ENCODE data around the gene PRKCA.
"Not testable (repeated sequence)": the region's sequence is repeated elsewhere in the genome, so short reads cannot be mapped to it uniquely, and the experiment has no call there.

PRKCA gene

DNA sequence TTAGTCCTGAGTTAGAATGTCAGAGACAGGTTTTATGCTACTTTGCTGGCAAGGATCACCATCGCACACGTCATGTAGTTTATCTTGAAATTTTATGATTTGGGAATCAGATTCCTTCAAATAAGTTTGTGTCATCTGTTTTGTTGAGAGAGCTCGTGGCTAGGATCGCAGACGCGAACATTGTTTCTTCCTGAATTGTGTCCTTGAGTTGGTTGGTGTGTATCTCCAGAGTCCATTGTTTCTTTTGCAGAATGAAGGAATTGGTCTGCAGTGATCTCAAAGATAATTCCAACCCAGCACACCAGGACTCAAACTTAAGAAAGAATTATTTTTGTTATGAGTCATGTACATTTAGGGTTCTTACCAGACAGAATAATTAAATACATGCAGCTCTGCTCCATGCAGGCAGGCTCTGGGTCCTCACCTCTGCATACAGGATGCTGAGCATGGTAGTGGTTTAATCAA, 51.6 kb downstream of the PRKCA start:
- CTCF ChIA-PET, result no interaction called here
- DNase-seq (ENCODE audit: low spot score), result no peak
- no peak overlapping the region for H3K27ac ChIP-seq
- POLR2A ChIA-PET (ENCODE audit: low non-redundant PET), result no interaction called here
- TF ChIP-seq, protein P1, sequence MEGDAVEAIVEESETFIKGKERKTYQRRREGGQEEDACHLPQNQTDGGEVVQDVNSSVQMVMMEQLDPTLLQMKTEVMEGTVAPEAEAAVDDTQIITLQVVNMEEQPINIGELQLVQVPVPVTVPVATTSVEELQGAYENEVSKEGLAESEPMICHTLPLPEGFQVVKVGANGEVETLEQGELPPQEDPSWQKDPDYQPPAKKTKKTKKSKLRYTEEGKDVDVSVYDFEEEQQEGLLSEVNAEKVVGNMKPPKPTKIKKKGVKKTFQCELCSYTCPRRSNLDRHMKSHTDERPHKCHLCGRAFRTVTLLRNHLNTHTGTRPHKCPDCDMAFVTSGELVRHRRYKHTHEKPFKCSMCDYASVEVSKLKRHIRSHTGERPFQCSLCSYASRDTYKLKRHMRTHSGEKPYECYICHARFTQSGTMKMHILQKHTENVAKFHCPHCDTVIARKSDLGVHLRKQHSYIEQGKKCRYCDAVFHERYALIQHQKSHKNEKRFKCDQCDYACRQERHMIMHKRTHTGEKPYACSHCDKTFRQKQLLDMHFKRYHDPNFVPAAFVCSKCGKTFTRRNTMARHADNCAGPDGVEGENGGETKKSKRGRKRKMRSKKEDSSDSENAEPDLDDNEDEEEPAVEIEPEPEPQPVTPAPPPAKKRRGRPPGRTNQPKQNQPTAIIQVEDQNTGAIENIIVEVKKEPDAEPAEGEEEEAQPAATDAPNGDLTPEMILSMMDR (conservative IDR thresholded peaks at IDR 0.05; ENCODE audit: low read depth), result no peak

DNA sequence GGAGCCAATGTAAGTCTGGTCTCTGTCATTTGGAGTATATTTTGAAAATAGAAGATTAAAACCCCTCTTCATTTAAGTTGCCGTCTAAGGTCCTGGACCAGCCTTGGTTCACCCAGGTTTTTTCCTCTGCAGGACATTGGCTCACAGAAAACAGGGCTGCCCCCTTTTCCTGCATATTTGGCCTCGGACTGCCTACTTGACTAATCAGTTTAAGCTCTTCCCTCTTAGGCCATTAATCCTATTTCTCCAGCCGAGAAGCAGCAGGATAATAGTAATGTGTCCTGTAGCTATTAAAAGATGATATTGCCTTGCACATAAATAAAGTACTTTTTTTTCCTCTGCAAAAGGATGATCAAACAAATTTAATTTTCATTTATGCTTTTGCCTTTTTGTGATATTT, 52.1 kb downstream of the PRKCA start:
- ChIA-PET CTCF (no interaction called here), POLR2A (ENCODE audit: low non-redundant PET) (no interaction called here)
- no peak for DNase-seq (ENCODE audit: low spot score)
- TF ChIP-seq, protein P1 (conservative IDR thresholded peaks at IDR 0.05; ENCODE audit: low read depth), result no peak
- H3K27ac ChIP-seq, result no peak overlapping the region

GRCh38 chr17:66354981-66355380, 52.6 kb downstream of the PRKCA start:
- ChIA-PET POLR2A (ENCODE audit: low non-redundant PET) (no interaction called here), CTCF (no interaction called here)
- no peak overlapping the region for H3K27ac ChIP-seq
- TF ChIP-seq, protein P1 (conservative IDR thresholded peaks at IDR 0.05; ENCODE audit: low read depth), result no peak
- no peak for DNase-seq (ENCODE audit: low spot score)

- TF ChIP-seq, protein P1 (conservative IDR thresholded peaks at IDR 0.05; ENCODE audit: low read depth), result no peak
- ChIA-PET CTCF (no interaction called here), POLR2A (ENCODE audit: low non-redundant PET) (no interaction called here)
These were observed 53.1 kb downstream of the PRKCA start for GRCh38 chr17:66355510-66355909.

GRCh38 chr17:66357037-66357436, 54.6 kb downstream of the PRKCA start:
- no peak for DNase-seq (ENCODE audit: low spot score)
- POLR2A ChIA-PET (ENCODE audit: low non-redundant PET), result no interaction called here
- CTCF ChIA-PET, result no interaction called here
- TF ChIP-seq, protein P1 (conservative IDR thresholded peaks at IDR 0.05; ENCODE audit: low read depth), result no peak
- H3K27ac ChIP-seq, result no peak overlapping the region

More at GRCh38 chr17:66355510-66355909, 53.1 kb downstream of the PRKCA start:
- no peak overlapping the region for H3K27ac ChIP-seq
- DNase-seq (ENCODE audit: low spot score), result no peak

- TF ChIP-seq, protein P1 (conservative IDR thresholded peaks at IDR 0.05; ENCODE audit: low read depth), result no peak
- H3K27ac ChIP-seq, result no peak overlapping the region
- ChIA-PET CTCF (no interaction called here), POLR2A (ENCODE audit: low non-redundant PET) (no interaction called here)
- DNase-seq (ENCODE audit: low spot score), result no peak
These were observed 56.9 kb downstream of the PRKCA start for GRCh38 chr17:66359351-66359750.

GRCh38 chr17:66360961-66361565, 58.6 kb downstream of the PRKCA start:
- H3K27ac ChIP-seq; POLR2A ChIA-PET (ENCODE audit: low non-redundant PET); CTCF ChIA-PET; DNase-seq (ENCODE audit: low spot score): not testable (repeated sequence)
